DMS114 treated with DMSO at 0.1 percent for 48 hours (cell line): ENCODE measurements around the gene RBM10.

Experiments used
- DNase-seq: peaks from one replicate; lab custom pipeline; 2025; ENCODE audit not compliant: unreplicated experiment; lab: John Stamatoyannopoulos, UW

RBM10 gene

GRCh38 chrX:47194194-47194787 lies 49.3 kb downstream of the RBM10 start:
- no peak for DNase-seq

- DNase-seq: no peak
These were observed 51.1 kb downstream of the RBM10 start for GRCh38 chrX:47196098-47196497.

GRCh38 chrX:47197526-47197925 lies 52.5 kb downstream of the RBM10 start:
- no peak for DNase-seq

- no peak for DNase-seq
These were observed 53.1 kb downstream of the RBM10 start for GRCh38 chrX:47198026-47198686.

GRCh38 chrX:47198687-47199080 lies 53.7 kb downstream of the RBM10 start:
- no peak for DNase-seq

- DNase-seq: no peak
These were observed 54.3 kb downstream of the RBM10 start for GRCh38 chrX:47199286-47199685.

- DNase-seq: no peak
These were observed 55.5 kb downstream of the RBM10 start for GRCh38 chrX:47200385-47201150.

- no peak for DNase-seq
These were observed 56.4 kb downstream of the RBM10 start for GRCh38 chrX:47201345-47201944.

GRCh38 chrX:47202316-47202715 lies 57.3 kb downstream of the RBM10 start:
- DNase-seq: no peak

GRCh38 chrX:47202877-47203276 lies 57.9 kb downstream of the RBM10 start:
- DNase-seq: no peak

- no peak for DNase-seq
These were observed 59.9 kb downstream of the RBM10 start for GRCh38 chrX:47204970-47205369.

- DNase-seq: no peak
These were observed 61.3 kb downstream of the RBM10 start for GRCh38 chrX:47206316-47206715.

GRCh38 chrX:47208108-47208507 lies 63.1 kb downstream of the RBM10 start:
- no peak for DNase-seq

GRCh38 chrX:47209508-47210238 lies 64.7 kb downstream of the RBM10 start:
- DNase-seq: no peak

GRCh38 chrX:47210661-47211425 lies 65.8 kb downstream of the RBM10 start:
- no peak for DNase-seq

GRCh38 chrX:47212381-47213293 lies 67.6 kb downstream of the RBM10 start:
- DNase-seq: no peak

GRCh38 chrX:47214435-47215077 lies 69.5 kb downstream of the RBM10 start:
- DNase-seq: no peak

GRCh38 chrX:47215291-47215900 lies 70.4 kb downstream of the RBM10 start:
- DNase-seq: no peak
